Uterus (tissue), 4 donors: ENCODE results near the gene ZFAND3. TPM values are rescaled to one million over a fixed set of nuclear protein-coding genes. Genes with fewer than 3 reads are reported as not detected.
"Not testable (repeated sequence)": the region's sequence is repeated elsewhere in the genome, so short reads cannot be mapped to it uniquely, and the experiment has no call there.

ENCODE experiments used
- DNase-seq, 2 donors: peaks; one replicate each; pipeline ENCODE4 v3.0.0-alpha.2; 2019 to 2020
- H3K27ac ChIP-seq, 2 donors: fragments of 200-600 bp; sonication (generic); 1 replicate in 1 of 2; 2 replicates in 1 of 2; pipeline ENCODE4 v1.5.1; 2016 to 2018
- H3K27me3 ChIP-seq, 2 donors: fragments of 200-600 bp; sonication (generic); one replicate each; pipeline ENCODE4 v1.5.1; 2018 to 2019; ENCODE audit warnings: control low read depth in 1 of 2
- H3K36me3 ChIP-seq, 2 donors: fragments of 200-600 bp; sonication (generic); one replicate each; pipeline ENCODE4 v1.5.1; 2019; ENCODE audit warnings: control low read depth in 1 of 2
- H3K4me1 ChIP-seq, 2 donors: fragments of 200-600 bp; sonication (generic); one replicate each; pipeline ENCODE4 v1.5.1; 2018 to 2019; ENCODE audit warnings: control low read depth in 1 of 2
- H3K4me3 ChIP-seq, 2 donors: fragments of 200-600 bp; sonication (generic); 1 replicate in 1 of 2; 2 replicates in 1 of 2; pipeline ENCODE4 v1.5.1; 2018 to 2019; ENCODE audit warnings: mild to moderate bottlenecking in 1 of 2
- H3K9me3 ChIP-seq, 2 donors: fragments of 200-600 bp; sonication (generic); one replicate each; pipeline ENCODE4 v1.5.1; 2019; ENCODE audit warnings: control low read depth in 1 of 2
- POLR2A ChIP-seq, 2 donors: fragments of 450-650 bp; IDR thresholded peaks; one replicate each; pipeline ENCODE4 v1.6.1; 2016; ENCODE audit warnings: antibody characterized with exemption in 2 of 2, mild to moderate bottlenecking in 1 of 2, moderate library complexity in 1 of 2
- intact Hi-C: fragments of 100-400 bp; cut with DNase I; formaldehyde crosslinking; loops from one replicate; pipeline ENCODE4 v1.15.1; 2023; ENCODE audit warnings: low total_unique reads
- total RNA-seq, 4 donors: library from RNA; depleted of rRNA in 3 of 4; stranded (reverse); fragments of >200 nt in 3 of 4; gene quantifications; one replicate each; pipeline versions ENCODE4 v1.1.0 to v1.2.4, GENCODE V29; 2014 to 2023
- TF ChIP-seq, protein P1 (sequence below), 4 experiments: fragments of 200-600 bp in 2 of 4; fragments of 450-650 bp in 2 of 4; sonication (generic) in 2 of 4; IDR thresholded peaks; one replicate each; pipeline ENCODE4 v1.5.1; 2016 to 2019; ENCODE audit warnings: antibody characterized with exemption in 4 of 4, mild to moderate bottlenecking in 2 of 4, moderate library complexity in 1 of 4
- donor health status: DM: yes; HTN: yes; CAD: no.

ZFAND3 gene
- total RNA-seq, 4 donors from 2014 or later = 5.0 to 81.9 (median 54.6) TPM

DNA sequence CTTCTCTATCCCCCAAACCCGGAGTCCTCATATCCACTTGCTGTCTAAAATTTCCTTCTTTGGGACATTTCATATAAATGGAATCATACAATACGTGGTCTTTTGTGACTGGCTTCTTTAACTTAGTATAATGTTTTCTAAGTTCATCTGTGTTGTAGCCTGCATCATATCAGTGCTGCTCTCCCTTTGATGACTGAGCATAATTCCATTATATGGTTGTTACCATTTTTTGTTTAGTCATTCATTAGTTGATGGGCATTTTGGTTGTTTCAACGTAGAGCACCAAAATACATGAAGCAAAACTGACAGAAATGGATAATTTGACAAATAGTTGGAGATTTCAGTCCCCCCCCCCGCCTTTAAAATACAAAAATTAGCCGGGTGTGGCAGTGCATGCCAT lies 71.5 kb downstream of the ZFAND3 start:
- intact Hi-C loops = no loop called here
- no peak for TF ChIP-seq POLR2A (IDR thresholded peaks at IDR 0.05)
- TF ChIP-seq, protein P1, sequence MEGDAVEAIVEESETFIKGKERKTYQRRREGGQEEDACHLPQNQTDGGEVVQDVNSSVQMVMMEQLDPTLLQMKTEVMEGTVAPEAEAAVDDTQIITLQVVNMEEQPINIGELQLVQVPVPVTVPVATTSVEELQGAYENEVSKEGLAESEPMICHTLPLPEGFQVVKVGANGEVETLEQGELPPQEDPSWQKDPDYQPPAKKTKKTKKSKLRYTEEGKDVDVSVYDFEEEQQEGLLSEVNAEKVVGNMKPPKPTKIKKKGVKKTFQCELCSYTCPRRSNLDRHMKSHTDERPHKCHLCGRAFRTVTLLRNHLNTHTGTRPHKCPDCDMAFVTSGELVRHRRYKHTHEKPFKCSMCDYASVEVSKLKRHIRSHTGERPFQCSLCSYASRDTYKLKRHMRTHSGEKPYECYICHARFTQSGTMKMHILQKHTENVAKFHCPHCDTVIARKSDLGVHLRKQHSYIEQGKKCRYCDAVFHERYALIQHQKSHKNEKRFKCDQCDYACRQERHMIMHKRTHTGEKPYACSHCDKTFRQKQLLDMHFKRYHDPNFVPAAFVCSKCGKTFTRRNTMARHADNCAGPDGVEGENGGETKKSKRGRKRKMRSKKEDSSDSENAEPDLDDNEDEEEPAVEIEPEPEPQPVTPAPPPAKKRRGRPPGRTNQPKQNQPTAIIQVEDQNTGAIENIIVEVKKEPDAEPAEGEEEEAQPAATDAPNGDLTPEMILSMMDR (IDR thresholded peaks at IDR 0.05) = no peak

DNA sequence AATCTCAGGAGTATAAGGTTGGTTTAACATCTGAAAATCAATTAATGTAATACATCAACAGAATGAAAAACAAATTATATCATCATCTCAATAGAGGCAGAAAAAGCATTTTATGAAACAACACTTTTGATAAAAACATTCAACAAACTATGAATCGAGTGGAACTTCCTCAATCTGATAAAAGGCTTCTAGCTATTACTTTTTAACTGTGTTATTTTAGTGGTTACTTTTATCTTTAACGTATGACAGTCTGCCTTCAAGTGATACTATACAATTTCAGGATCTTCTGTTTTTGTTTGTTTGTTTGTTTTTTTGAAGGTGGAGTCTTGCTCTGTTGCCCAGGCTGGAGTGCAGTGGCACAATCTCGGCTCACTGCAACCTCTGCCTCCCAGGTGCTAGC lies 73.7 kb downstream of the ZFAND3 start:
- TF ChIP-seq POLR2A (IDR thresholded peaks at IDR 0.05) = no peak
- TF ChIP-seq, protein P1 (IDR thresholded peaks at IDR 0.05) = no peak
- H3K27ac ChIP-seq = no peak overlapping the region
- no peak overlapping the region for H3K4me3 ChIP-seq
- H3K9me3 ChIP-seq = peaks cover 0 to 8% of the 10 kb centered on the region in 2 donors
- H3K4me1 ChIP-seq = peaks cover 0 to 4% of the 10 kb centered on the region in 2 donors
- no peaks in the 10 kb centered on the region for H3K27me3 ChIP-seq
- DNase-seq = no peak
- H3K36me3 ChIP-seq = no peaks in the 10 kb centered on the region
- intact Hi-C loops = no loop called here

More for the DNA sequence above, 71.5 kb downstream of the ZFAND3 start:
- H3K27me3 ChIP-seq = no peaks in the 10 kb centered on the region
- H3K4me1 ChIP-seq = peaks cover 0 to 4% of the 10 kb centered on the region in 2 donors
- H3K36me3 ChIP-seq = no peaks in the 10 kb centered on the region
- no peak overlapping the region for H3K27ac ChIP-seq
- peaks cover 0 to 8% of the 10 kb centered on the region in 2 donors for H3K9me3 ChIP-seq
- H3K4me3 ChIP-seq = no peak overlapping the region
- DNase-seq = no peak

DNA sequence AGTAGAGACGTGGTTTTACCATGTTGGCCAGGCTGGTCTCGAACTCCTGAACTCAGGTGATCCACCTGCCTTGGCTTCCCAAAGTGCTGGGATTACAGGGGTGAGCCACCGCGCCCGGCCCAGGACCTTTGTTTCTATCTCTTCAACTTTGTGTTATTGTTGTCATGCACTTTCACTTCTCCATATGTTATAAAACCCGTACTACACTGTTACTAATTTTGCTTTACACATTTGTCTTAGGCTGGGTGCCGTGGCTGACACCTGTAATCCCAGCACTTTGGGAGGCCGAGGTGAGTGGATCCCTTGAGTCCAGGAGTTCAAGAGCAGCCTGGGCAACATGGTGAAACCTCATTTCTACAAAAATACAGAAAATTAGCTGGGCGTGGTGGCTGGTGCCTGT lies 74.2 kb downstream of the ZFAND3 start:
- H3K4me3 ChIP-seq, H3K27ac ChIP-seq, DNase-seq, H3K9me3 ChIP-seq, H3K27me3 ChIP-seq, H3K36me3 ChIP-seq, H3K4me1 ChIP-seq, intact Hi-C loops: not testable (repeated sequence)

DNA sequence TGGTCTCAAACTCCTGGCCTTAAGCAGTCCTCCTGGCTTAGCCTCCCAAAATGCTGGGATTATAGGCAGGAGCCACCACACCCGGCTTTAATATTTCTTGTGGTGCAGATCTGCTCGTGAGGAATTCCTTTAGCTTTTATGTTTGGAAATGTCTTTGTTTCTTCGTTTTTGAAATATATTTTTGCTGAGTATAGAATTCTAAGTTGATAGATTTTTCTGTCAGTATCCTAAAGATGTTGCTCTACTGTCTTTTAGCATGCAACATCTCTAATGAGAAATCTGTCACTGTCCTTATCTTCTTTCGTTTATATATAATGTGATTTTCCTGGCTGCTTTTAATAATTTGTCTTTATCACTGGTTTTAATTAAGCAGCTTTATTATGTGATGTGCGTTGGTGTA lies 75.1 kb downstream of the ZFAND3 start:
- DNase-seq = no peak
- TF ChIP-seq, protein P1 (IDR thresholded peaks at IDR 0.05) = no peak
- no peak for TF ChIP-seq POLR2A (IDR thresholded peaks at IDR 0.05)
- no peaks in the 10 kb centered on the region for H3K36me3 ChIP-seq
- no peaks in the 10 kb centered on the region for H3K27me3 ChIP-seq
- H3K27ac ChIP-seq = no peak overlapping the region
- intact Hi-C loops = no loop called here
- H3K9me3 ChIP-seq = peaks cover 0 to 8% of the 10 kb centered on the region in 2 donors
- H3K4me3 ChIP-seq = no peak overlapping the region
- H3K4me1 ChIP-seq = no peaks in the 10 kb centered on the region

DNA sequence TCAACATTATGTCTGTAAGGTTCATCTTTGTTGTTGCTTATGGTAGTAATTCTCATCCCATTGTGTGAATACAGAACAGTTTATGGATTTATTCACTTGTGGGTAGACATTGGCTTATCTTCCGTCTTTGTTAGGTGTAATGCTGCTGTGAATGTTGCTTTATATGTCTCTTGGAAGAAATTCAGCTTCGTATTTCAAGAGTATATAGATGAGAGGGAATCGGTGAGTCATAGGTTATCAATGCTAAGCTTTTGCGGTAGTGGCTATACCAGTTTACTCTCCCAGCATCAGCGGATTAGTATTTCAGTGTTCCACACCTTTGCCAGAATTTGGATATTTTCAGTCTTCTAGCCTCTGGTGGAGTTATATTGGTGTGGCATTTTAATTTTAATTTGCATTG lies 77.8 kb downstream of the ZFAND3 start:
- Histone ChIP-seq H3K9me3 (peaks cover 0 to 8% of the 10 kb centered on the region in 2 donors), H3K36me3 (no peaks in the 10 kb centered on the region), H3K4me3 (no peak overlapping the region), H3K27me3 (no peaks in the 10 kb centered on the region), H3K27ac (no peak overlapping the region), H3K4me1 (no peaks in the 10 kb centered on the region)
- TF ChIP-seq, protein P1 (IDR thresholded peaks at IDR 0.05) = no peak
- no peak for TF ChIP-seq POLR2A (IDR thresholded peaks at IDR 0.05)
- intact Hi-C loops = no loop called here
- no peak for DNase-seq
